HepG2 (cell line): ENCODE results near the gene ABCA4. TPM values are rescaled to one million over a fixed set of nuclear protein-coding genes. Genes with fewer than 3 reads are reported as not detected.

Experiments used
- ATAC-seq: fragments of 200-7000 bp; cut with Tn5 transposase; 3 replicates; pipeline ENCODE4 v1.9.1; 2020; ENCODE audit warnings: mild to moderate bottlenecking, moderate library complexity
- BruUV-seq: library from RNA; stranded (reverse); fragments of 400-500 nt; replicated peaks from 2 replicates; lab custom pipeline; 2021; lab: Mats Ljungman, UMichigan
- CTCF ChIA-PET: fragments of 300-600 bp; formaldehyde crosslinking; extraction: SDS; loops from one replicate; lab custom pipeline; 2021; ENCODE audit warnings: low total read pairs, inconsistent platforms, low intra/inter-chr PET ratio; lab: Yijun Ruan, JAX
- POLR2A ChIA-PET: fragments of 350-600 bp; sonication (Branson Sonifier 250); formaldehyde crosslinking; loops from one replicate; lab custom pipeline; 2020; ENCODE audit warnings: antibody characterized with exemption, inconsistent platforms; lab: Yijun Ruan, JAX
- DNase-seq: peaks from one replicate; pipeline ENCODE4 v3.0.0-alpha.2; 2015; ENCODE audit warnings: low spot score
- FAIRE-seq: peaks from 3 replicates; lab custom pipeline; 2011; peaks lifted over from hg19 to GRCh38; lab: Jason Lieb, UNC
- H2AFZ ChIP-seq: one replicate; pipeline ENCODE4 v1.6.1; 2011; ENCODE audit warnings: low read length, inconsistent platforms
- H3K27ac ChIP-seq: fragments of 300-600 bp; 3 replicates; pipeline ENCODE4 v1.8.0; 2011; ENCODE audit warnings: mixed run types, mild to moderate bottlenecking, mixed read lengths, low read length, inconsistent platforms; ENCODE audit not compliant: insufficient read depth; ENCODE audit errors: extremely low read length
- H3K27me3 ChIP-seq, 2 experiments: fragments of 200-600 bp in 1 of 2; 2 replicates in 1 of 2; 3 replicates in 1 of 2; pipeline versions ENCODE4 v1.6.0 to v1.8.0; 2011; ENCODE audit warnings: low read length in 2 of 2, mild to moderate bottlenecking in 2 of 2, moderate library complexity in 2 of 2, inconsistent platforms in 1 of 2; ENCODE audit not compliant: insufficient read depth in 2 of 2, control insufficient read depth in 1 of 2
- H3K36me3 ChIP-seq, 2 experiments: fragments of 200-600 bp in 1 of 2; replicated peaks in 1 of 2; 2 replicates in 1 of 2; 3 replicates in 1 of 2; pipeline versions ENCODE4 v1.5.1 to v1.8.0; 2011; ENCODE audit warnings: low read length in 2 of 2, inconsistent platforms in 1 of 2; ENCODE audit not compliant: insufficient read depth in 2 of 2, control insufficient read depth in 1 of 2
- H3K4me1 ChIP-seq: 2 replicates; pipeline ENCODE4 v1.5.1; 2012; ENCODE audit warnings: low read length, inconsistent platforms; ENCODE audit not compliant: insufficient read depth
- H3K4me2 ChIP-seq: 2 replicates; pipeline ENCODE4 v1.6.0; 2011; ENCODE audit warnings: low read depth, low read length, inconsistent platforms
- H3K4me3 ChIP-seq, 3 experiments: fragments of 200-600 bp in 1 of 3; sonication (generic), shearing (Covaris generic) in 1 of 3; replicated peaks in 1 of 3; 2 replicates each; pipeline ENCODE4 v1.5.1; 2011 to 2016; ENCODE audit warnings: low read length in 3 of 3, inconsistent platforms in 2 of 3, low read depth in 2 of 3, mild to moderate bottlenecking in 2 of 3, control low read depth in 1 of 3, mixed read lengths in 1 of 3; ENCODE audit not compliant: insufficient read depth in 1 of 3
- H3K79me2 ChIP-seq: one replicate; pipeline ENCODE4 v1.6.1; 2011; ENCODE audit warnings: low read length, inconsistent platforms; ENCODE audit not compliant: insufficient read depth
- H3K9ac ChIP-seq: 2 replicates; pipeline ENCODE4 v1.6.0; 2011; ENCODE audit warnings: mild to moderate bottlenecking, low read depth, low read length, inconsistent platforms; ENCODE audit not compliant: insufficient read depth
- H3K9me3 ChIP-seq: 2 replicates; pipeline ENCODE4 v1.5.1; 2012; ENCODE audit warnings: mild to moderate bottlenecking, low read length
- H4K20me1 ChIP-seq: 2 replicates; pipeline ENCODE4 v1.6.0; 2011; ENCODE audit warnings: inconsistent platforms, mild to moderate bottlenecking, low read length, moderate library complexity; ENCODE audit not compliant: insufficient read depth
- ARID4A ChIP-seq: sonication (generic); formaldehyde crosslinking; IDR thresholded peaks from 2 replicates; pipeline ENCODE4 v1.5.0; 2020; ENCODE audit warnings: mild to moderate bottlenecking, missing genetic modification reagents, borderline replicate concordance
- CEBPG ChIP-seq: IDR thresholded peaks from 2 replicates; pipeline ENCODE4 v1.6.1; 2016
- CHCHD3 ChIP-seq: sonication (generic); formaldehyde crosslinking; IDR thresholded peaks from 2 replicates; pipeline ENCODE4 v1.8.0; 2022; ENCODE audit warnings: mild to moderate bottlenecking, missing genetic modification reagents, moderate library complexity
- CTCF ChIP-seq: sonication (generic); formaldehyde crosslinking; IDR thresholded peaks from 2 replicates; pipeline ENCODE4 v1.5.0; 2020; ENCODE audit warnings: mild to moderate bottlenecking, missing genetic modification reagents, moderate library complexity
- LCORL ChIP-seq, 2 experiments: fragments of 450-650 bp in 1 of 2; sonication (generic) in 1 of 2; formaldehyde crosslinking in 1 of 2; IDR thresholded peaks; 2 replicates each; pipeline versions ENCODE4 v1.5.0 to v1.6.1; 2017 to 2020; ENCODE audit warnings: antibody characterized with exemption in 1 of 2, missing genetic modification reagents in 1 of 2
- MTF2 ChIP-seq: sonication (generic); formaldehyde crosslinking; IDR thresholded peaks from 2 replicates; pipeline ENCODE4 v1.5.0; 2020; ENCODE audit warnings: missing genetic modification reagents, borderline replicate concordance
- PCBP1 ChIP-seq: fragments of 200-400 bp; formaldehyde crosslinking; IDR thresholded peaks from 2 replicates; pipeline ENCODE4 v1.6.1; 2017; ENCODE audit warnings: mild to moderate bottlenecking, low read depth, low read length, borderline replicate concordance
- STAG1 ChIP-seq: sonication (generic); formaldehyde crosslinking; IDR thresholded peaks from 2 replicates; pipeline ENCODE4 v1.4.0; 2020; ENCODE audit warnings: missing genetic modification reagents
- TEAD3 ChIP-seq: optimal IDR thresholded peaks from 2 replicates; pipeline ENCODE3; 2016; ENCODE audit warnings: borderline replicate concordance
- TEF ChIP-seq: sonication (generic); formaldehyde crosslinking; IDR thresholded peaks from 2 replicates; pipeline ENCODE4 v1.5.0; 2020; ENCODE audit warnings: missing genetic modification reagents
- ZBTB14 ChIP-seq: sonication (generic); formaldehyde crosslinking; IDR thresholded peaks from 2 replicates; pipeline ENCODE4 v1.4.0; 2020; ENCODE audit warnings: missing genetic modification reagents
- ZEB1 ChIP-seq: IDR thresholded peaks from 2 replicates; pipeline ENCODE4 v1.6.1; 2012; ENCODE audit warnings: mild to moderate bottlenecking, low read depth, inconsistent platforms; ENCODE audit not compliant: insufficient replicate concordance
- ZMYM4 ChIP-seq: sonication (generic); formaldehyde crosslinking; IDR thresholded peaks from 2 replicates; pipeline ENCODE4 v1.8.1; 2023; ENCODE audit warnings: mild to moderate bottlenecking, missing genetic modification reagents
- ZNF331 ChIP-seq: sonication (generic); formaldehyde crosslinking; IDR thresholded peaks from 2 replicates; pipeline ENCODE4 v1.4.0; 2020; ENCODE audit warnings: missing genetic modification reagents
- WGBS: methylation state at CpG from one replicate; pipeline ENCODE4 v1.1.6; 2017; ENCODE audit warnings: low lambda C conversion rate; 5-methylcytosine and 5-hydroxymethylcytosine counted together
- in situ Hi-C: cut with HindIII; loops from 2 replicates; pipeline ENCODE4 v1.10.0; 2017; ENCODE audit warnings: low pct_unique_long_range_greater_than_20kb; ENCODE audit not compliant: extremely low pct_ligation_motif_present
- intact Hi-C: fragments of 100-400 bp; cut with micrococcal nuclease; formaldehyde crosslinking; loops from one replicate; pipeline ENCODE4 v1.10.0; 2022; ENCODE audit not compliant: unreplicated experiment
- polyA plus RNA-seq, 8 experiments: library from polyadenylated mRNA; depleted of rRNA in 3 of 8; stranded (reverse) in 7 of 8; unstranded in 1 of 8; fragments of >200 nt; fragmentation: Illumina TruSeq in 4 of 8; extraction: Trizol in 4 of 8; gene quantifications; 2 replicates each; pipeline versions ENCODE4 v1.2.1 to v1.2.3, GENCODE V29; 2011 to 2016; ENCODE audit warnings: low read depth in 4 of 8, missing spikeins in 1 of 8, mixed read lengths in 1 of 8; ENCODE audit not compliant: insufficient read depth in 1 of 8
- total RNA-seq, 5 experiments: library from RNA; depleted of rRNA; stranded (reverse); fragments of >200 nt; fragmentation: Illumina TruSeq; extraction: Trizol; gene quantifications; 2 replicates each; pipeline ENCODE4 v1.2.3, GENCODE V29; 2016; ENCODE audit warnings: low read depth in 1 of 5

Gene ABCA4
- total and polyA plus RNA-seq, 2 of the 13 experiments (the other 11 are each of a cell fraction or from before 2014, with no cell fraction given), result 0.24 to 0.67 TPM

- Histone ChIP-seq H3K79me2 (no peaks in the 10 kb centered on the region), H3K4me1 (peaks cover 87% of the 10 kb centered on the region), H3K9ac (no peak overlapping the region), H3K27me3 (peaks cover 0 to 15% of the 10 kb centered on the region in 2 experiments; a peak in 2 of 5 replicates), H3K27ac (no peak overlapping the region), H3K4me2 (peak overlapping the region; percentile 58), H3K4me3 (peak overlapping the region in 1 of 3 experiments; percentile 42; a peak in 2 of 6 replicates), H2AFZ (no peak overlapping the region), H3K36me3 (no peaks in the 10 kb centered on the region), H3K9me3 (no peaks in the 10 kb centered on the region), H4K20me1 (no peaks in the 10 kb centered on the region)
- ATAC-seq, result peak; percentile 95
- intact Hi-C loops, result no loop called here
- ChIA-PET POLR2A (interaction anchor here (1.1 to 2.3 kb wide), 2 partner anchors 24 to 35 kb away, joined by 3 to 6 read pairs; partner anchors contain the start of gene ABCA4), CTCF (no interaction called here)
- no peak for FAIRE-seq
- WGBS, result 3% methylated on average over 7 of the region's 10 CpGs
- BruUV-seq, result no TSS peak
- peak; percentile 61 for DNase-seq
- in situ Hi-C loops, result no loop called here
- TF ChIP-seq PCBP1 (no peak), MTF2 (CRISPR knock-in tag) (no peak), CTCF (CRISPR knock-in tag) (peak; percentile 46), TEAD3 (CRISPR knock-in tag) (peak; percentile 57), CHCHD3 (CRISPR knock-in tag) (no peak), ZBTB14 (CRISPR knock-in tag) (0 out of 2 replicates have a peak, but pooled peaks have one; percentile 17), ZNF331 (CRISPR knock-in tag) (0 out of 2 replicates have a peak, but pooled peaks have one; percentile 17), STAG1 (peak; percentile 11; the same call in 1 of the 2 replicates), ZMYM4 (CRISPR knock-in tag) (peak; percentile 43; the same call in 1 of the 2 replicates), CEBPG (CRISPR knock-in tag) (0 out of 2 replicates have a peak, but pooled peaks have one; percentile 17), TEF (CRISPR knock-in tag) (no peak), LCORL (IDR thresholded peaks at IDR 0.05) (no peak), LCORL (CRISPR knock-in tag; IDR thresholded peaks at IDR 0.05) (0 out of 2 replicates have a peak, but pooled peaks have one; percentile 23), ZEB1 (peak; percentile 9), ARID4A (CRISPR knock-in tag) (0 out of 2 replicates have a peak, but pooled peaks have one; percentile 27)
These were observed 24.0 kb downstream of the ABCA4 start for GRCh38 chr1:94096797-94097549.
